ENCODE measurements around the gene SGPL1.

DNA sequence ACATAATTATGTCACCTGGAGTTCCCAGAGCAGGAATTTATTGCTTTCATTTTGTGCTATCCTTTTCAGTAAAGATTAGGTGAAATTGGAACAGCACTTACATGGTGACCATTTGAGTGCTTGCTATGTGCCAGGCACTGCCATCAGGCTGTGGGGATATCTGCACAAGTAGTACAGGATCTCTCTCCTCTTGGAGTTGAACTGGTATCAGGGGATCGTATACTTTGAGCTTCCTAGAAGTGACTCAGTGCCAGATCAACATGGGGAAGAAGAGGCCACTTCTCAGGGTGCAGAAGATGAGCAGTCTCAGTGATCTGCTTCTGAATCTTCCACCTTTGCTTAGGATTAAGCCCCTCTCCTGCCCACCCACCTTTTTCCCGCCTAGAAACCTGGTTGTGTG, 29.5 kb downstream of the SGPL1 start:
- TF ChIP-seq POLR2A (IDR thresholded peaks at IDR 0.05; ENCODE audit: low read length), result no peak
- no peak for TF ChIP-seq GATA1 (IDR thresholded peaks at IDR 0.05; ENCODE audit: low read depth, low read length)
